Embryonic facial prominence (tissue), 1 donor: ENCODE results near the gene TMEM63B.
A peak's percentile ranks its signal among the peaks of the same experiment; 100 is the strongest.
"Not testable (repeated sequence)": the region's sequence is repeated elsewhere in the genome, so short reads cannot be mapped to it uniquely, and the experiment has no call there.

Source experiments
- DNase-seq: peaks from one replicate; pipeline ENCODE4 v3.0.0-alpha.2; 2016; ENCODE audit errors: extremely low spot score

TMEM63B gene

DNA sequence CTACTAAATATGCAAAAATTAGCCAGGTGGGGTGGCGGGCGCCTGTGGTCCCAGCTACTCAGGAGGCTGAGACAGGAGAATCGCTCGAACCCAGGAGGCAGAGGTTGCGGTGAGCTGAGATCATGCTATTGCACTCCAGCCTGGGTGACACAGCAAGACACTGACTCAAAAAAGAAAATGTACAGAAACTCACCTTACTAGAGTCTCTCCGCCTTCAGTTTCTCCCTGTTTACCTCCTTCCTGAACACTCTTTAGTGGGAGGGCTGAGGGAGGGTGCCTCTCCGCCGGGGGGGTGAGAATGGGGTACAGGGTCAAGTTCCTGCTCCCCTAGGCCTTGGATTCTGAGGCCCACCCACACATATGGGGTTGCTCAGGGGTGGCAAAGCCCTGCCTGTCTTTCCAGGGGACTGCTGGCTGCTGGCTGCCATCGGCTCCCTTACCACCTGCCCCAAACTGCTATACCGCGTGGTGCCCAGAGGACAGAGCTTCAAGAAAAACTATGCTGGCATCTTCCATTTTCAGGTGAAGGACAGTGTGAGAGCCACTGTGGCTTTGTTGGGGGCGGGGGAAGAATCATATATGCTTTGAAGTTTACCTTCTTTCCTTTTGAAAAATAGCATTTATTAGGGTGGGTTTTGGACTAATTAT lies 44.7 kb downstream of the TMEM63B start:
- no peak for DNase-seq

DNA sequence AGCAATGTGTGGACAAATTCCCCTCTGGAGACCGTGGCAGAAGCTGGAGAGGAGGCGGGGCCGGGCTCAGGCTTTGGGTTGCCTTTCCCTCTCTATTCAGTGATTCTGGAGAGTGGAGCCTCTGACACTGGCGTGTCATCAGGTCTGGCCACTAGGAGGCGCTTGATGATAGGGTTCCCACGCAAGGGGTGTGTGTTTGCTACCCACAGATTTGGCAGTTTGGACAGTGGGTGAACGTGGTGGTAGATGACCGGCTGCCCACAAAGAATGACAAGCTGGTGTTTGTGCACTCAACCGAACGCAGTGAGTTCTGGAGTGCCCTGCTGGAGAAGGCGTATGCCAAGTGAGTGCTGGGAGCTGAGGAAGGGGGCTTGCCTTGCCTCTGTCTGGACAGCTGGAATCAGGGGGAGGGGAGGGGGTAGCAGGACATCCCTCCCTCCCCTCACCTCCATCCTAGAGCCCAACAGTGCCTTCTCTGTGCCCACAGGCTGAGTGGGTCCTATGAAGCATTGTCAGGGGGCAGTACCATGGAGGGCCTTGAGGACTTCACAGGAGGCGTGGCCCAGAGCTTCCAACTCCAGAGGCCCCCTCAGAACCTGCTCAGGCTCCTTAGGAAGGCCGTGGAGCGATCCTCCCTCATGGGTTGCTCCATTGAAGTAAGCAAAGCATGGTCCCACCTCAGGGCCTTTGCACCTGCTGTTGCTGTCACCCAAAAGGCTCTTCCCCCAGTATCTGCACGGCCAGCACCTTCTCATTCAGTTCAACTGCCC lies 45.6 kb downstream of the TMEM63B start:
- peak; percentile 34 for DNase-seq

DNA sequence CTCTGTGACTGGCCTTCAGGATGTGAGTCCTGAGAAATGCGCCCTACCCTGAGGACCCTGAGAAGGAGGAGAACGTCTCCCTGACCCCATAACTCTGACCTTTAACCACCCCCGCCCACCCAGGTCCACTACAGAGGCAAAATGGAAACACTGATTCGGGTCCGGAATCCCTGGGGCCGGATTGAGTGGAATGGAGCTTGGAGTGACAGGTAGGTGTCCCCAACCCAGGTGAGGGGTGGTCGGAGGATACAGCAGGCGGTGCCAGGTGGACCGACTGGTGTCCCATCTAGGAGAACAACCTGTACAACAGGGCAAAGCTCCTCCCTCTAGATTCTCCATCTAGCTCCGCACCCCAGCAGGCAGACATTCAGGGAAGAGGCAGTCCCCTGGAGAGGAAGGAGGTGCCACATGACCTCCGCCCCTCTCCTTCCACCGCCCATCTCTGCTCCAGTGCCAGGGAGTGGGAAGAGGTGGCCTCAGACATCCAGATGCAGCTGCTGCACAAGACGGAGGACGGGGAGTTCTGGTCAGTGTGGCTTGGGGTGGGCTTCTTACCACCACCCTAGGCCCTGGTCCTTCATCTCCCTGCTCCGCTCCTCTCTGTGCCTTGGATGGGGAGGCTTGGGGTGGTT lies 48.9 kb downstream of the TMEM63B start:
- no peak for DNase-seq

DNA sequence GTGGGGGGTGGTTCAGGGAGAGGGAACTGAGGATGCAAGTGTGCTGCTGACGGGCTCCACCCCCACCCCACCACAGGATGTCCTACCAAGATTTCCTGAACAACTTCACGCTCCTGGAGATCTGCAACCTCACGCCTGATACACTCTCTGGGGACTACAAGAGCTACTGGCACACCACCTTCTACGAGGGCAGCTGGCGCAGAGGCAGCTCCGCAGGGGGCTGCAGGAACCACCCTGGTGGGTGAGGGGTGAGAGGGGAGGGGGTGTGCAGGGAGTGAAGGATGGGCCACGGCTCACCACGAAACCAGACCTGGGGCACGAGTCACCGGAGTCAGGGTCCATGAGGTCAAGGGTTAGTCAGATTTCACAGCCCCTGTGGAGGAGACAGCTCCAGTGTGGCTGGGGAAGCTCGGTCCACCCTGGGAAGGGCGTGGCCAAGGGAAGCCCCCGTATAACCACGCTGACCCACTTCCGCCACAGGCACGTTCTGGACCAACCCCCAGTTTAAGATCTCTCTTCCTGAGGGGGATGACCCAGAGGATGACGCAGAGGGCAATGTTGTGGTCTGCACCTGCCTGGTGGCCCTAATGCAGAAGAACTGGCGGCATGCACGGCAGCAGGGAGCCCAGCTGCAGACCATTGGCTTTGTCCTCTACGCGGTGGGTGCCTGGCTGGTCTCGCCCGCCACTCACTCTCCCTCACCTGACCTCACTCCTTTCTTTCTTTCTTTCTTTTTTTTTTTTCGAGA lies 49.6 kb downstream of the TMEM63B start:
- no peak for DNase-seq

DNA sequence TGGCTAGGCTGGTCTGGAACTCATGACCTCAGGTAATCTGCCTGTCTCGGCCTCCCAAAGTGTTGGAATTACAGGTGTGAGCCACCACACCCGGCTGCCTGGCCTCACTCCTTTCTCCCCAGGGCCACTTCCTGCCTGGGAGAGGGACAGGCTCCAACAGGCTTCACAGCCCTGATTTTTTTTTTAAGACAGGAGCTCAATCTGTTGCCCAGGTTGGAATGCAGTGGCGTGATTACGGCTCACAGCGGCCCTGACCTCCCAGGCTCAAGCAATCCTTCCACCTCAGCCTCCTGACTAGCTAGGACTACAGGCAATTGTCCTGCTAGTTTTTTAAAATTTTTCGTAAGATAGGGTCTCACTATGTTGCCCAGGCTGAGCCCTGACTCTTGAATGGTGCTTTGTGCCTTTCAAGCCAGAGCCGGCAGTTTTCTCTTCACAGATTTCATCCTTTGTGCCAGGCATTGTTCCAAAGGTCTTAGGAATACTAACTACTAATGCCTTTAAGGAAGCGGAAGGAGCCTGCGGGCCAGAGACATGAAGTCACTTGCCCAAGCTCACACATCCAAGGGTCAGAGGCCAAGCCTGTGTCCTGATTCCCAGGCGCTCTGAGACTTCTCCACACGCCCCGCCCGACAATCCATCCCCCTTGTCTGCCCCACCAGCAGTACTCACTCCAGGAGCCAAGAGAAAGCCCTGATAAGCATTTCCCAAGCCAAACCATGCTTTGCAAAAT lies 50.5 kb downstream of the TMEM63B start:
- DNase-seq = no peak

DNA sequence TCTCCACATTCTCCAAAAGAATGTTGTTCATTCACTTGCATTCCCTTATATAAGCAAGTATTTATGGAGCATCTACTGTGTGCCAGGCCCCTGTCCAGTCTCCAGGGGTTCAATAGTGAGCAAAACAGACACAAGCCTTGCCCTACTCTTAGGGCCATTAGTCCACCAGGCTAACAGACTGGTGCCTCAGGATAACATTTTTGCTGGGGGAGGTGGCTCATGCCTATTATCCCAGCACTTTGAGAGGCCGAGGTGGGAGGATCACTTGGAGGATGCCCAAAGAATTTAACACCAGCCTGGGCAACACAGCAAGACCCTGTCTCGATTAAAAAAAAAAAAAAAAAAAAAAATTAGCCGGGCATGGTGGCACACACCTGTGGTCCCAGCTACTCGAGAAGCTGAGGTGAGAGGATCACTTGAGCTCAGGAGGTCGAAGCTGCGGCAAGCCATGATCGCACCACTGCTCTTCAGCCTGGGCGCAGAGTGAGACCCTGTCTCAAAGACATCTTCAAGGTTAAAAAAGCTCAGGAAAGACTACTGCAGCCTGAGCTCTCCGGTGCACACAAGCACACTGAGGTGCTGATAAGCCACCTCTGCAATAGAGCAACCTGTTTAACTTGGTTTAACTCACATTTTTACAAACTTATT lies 51.2 kb downstream of the TMEM63B start:
- no peak for DNase-seq

DNA sequence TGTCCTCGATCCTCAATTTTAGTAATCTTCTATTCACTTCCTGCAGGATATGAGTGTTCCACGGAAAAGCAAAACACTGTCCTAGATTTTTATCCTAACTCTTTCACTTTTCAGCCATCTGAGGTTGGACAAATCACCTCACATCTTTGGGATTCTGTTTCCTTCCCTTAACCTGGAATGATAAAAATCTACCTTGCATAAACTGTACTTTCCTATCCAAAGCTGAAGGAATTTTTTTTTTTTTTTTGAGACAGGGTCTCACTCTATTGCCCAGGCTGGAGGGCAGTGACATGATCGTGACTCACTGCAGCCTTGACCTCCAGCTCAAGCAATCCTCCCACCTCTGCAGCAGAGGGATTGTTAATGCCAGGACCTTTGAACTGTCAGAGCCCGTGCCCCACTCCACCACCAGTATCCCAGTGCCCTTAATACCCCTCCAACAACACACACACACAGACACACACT lies 51.8 kb downstream of the TMEM63B start:
- no peak for DNase-seq

DNA sequence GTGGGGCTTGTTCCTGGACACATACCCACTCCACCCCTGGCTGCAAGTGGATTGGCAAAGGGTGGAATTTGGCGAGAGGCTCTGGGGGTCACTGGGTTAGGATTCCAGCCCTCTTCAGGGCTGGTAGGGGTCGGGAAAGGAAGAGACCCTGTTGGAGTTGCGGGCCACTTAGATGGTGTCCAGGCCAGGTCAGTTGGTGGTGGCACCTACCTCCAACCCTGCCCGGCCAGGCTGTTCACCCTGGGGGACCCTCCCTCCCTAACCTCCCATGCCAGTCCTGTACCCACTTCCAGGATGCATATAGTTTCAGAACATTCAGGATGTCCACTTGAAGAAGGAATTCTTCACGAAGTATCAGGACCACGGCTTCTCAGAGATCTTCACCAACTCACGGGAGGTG lies 52.3 kb downstream of the TMEM63B start:
- no peak for DNase-seq

DNA sequence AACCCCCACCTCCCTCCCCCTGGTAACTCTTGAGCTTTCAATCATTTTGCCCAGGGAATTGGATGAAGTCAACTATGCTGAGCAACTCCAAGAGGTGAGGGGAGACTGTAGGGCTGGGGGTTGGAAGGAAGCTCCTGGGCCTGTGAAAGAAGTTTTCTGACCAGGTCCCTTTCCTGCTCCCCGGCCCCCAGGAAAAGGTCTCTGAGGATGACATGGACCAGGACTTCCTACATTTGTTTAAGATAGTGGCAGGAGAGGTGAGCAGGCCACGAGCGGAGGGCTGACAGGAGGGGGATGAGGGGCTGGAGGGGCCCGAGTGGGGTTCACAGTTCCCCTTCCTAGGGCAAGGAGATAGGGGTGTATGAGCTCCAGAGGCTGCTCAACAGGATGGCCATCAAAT lies 53.1 kb downstream of the TMEM63B start:
- no peak for DNase-seq

DNA sequence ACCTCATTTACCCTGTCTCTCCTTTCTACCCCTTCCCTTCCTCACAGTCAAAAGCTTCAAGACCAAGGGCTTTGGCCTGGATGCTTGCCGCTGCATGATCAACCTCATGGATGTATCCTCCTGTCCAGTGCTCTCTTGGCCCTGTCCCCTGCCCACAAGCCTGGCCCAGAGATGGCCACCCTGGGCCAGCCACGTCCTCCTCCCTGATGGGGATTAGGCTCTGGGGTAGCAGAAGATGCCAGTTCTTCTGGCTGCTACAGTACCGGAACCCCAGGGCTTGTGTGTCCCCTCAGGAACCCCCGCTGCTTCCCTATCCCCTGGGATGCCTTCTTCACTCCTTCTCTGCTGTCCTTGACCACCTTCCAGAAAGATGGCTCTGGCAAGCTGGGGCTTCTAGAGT lies 53.5 kb downstream of the TMEM63B start:
- DNase-seq = no peak

DNA sequence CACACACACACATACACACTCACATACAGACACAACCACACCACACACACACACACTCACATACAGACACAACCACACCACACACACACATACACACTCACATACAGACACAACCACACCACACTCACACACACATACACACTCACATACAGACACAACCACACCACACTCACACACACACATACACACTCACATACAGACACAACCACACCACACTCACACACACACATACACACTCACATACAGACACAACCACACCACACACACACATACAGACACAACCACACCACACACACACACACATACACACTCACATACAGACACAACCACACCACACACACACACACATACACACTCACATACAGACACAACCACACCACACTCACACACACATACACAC lies 54.4 kb downstream of the TMEM63B start:
- not testable (repeated sequence) for DNase-seq

DNA sequence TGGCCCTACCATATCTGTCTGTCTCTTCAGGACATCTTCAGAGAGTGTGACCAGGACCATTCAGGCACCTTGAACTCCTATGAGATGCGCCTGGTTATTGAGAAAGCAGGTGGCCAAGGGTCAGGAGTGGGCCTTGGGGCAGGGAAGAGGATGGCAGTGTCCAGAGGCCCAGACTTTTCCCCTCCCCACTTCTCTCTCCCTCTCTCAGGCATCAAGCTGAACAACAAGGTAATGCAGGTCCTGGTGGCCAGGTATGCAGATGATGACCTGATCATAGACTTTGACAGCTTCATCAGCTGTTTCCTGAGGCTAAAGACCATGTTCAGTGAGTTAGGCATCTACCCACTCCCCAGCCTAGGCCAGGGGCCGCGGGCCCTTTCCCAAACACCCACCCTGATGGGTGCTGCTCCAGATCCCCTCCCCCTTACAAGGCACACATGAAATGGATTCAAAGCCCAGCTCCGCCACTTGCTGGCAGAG lies 55.6 kb downstream of the TMEM63B start:
- no peak for DNase-seq

DNA sequence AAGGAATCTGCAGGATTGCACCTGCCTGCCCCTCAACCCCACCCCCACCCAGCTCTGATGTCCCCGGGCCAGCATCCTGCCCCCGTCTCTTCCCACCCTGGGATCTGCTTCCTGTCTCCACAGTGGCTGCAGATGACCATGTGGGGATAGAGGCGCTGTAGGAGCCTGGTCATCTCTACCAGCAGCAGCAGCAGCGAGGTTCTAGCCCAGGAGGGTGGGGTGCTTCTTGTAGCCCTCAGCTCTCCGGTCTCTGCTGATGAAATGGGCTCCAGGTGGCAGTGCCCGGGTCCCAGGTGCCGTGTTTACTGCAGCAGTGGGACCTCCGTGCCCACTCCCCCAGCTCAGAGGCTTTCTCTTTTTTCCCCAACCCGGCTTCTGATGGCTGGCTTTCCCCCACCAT lies 56.4 kb downstream of the TMEM63B start:
- DNase-seq = no peak

DNA sequence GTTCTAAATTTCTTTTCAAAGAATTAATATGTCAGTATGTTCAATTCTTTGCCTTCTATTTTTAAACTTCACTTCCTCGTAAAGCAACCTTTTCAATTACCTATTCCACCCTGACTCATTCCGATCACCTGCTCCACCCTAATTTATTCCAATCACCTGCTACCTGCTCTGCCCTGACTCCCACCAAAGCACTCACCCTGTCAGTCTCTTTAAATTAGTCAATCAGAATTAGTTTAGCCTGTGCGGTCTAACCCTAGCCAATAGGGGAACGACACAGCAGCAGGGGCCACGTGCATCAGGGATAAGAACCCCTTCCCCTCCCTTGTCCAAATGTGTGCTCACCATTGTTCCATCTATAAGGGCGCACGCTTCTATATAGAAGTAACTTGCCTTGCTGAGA lies 58.0 kb downstream of the TMEM63B start:
- not testable (repeated sequence) for DNase-seq

DNA sequence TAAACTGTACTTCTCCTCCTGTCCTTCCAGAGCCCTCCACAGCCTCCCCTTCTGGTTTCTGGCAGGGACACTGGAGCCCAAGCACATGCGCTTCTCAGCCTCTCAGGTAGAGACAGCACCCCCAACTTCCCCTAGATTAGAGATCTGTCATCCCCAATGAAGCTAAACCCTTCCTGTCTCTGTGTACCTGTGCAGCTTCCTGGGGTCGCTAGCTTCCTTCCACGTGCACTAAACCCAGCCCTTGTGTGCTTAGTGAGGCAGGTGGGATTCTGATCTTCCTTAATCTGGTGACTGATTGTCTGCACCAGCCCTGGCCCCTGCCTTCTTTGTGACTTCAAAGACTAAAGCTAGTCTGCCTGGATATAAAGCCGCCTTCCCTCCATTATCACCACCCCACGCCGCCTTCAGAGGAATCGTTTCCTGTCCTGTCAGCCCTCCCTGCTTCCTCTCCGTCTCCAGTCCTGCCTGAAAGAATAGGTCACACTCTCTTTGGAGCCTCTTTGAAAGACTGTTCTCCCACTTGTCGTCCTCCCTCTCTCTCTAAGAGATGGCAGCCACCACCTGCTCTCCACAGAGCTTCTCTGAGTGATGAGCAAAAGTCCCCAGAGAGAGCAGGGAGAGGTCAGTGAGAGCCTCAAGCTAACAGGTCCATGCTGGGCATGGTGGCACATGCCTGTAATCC lies 58.7 kb downstream of the TMEM63B start:
- no peak for DNase-seq

DNA sequence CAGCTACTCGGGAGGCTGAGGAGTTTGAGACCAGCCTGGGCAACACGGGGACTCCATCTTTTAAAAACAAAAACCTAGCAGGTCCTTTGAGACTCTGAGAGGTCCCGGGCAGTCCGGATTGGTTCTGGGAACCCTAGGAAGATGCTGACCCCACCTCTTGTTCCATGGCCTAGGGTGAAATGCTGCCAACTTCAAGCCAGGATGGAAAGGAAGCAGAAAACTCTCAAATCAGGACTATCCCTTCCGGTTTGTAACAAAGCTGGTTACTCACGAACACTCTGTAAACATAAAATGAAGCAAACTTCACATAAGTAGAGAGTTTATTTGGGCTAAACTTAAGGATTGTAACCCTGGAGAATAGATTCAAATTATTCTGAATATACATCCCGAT lies 59.3 kb downstream of the TMEM63B start:
- DNase-seq = no peak

DNA sequence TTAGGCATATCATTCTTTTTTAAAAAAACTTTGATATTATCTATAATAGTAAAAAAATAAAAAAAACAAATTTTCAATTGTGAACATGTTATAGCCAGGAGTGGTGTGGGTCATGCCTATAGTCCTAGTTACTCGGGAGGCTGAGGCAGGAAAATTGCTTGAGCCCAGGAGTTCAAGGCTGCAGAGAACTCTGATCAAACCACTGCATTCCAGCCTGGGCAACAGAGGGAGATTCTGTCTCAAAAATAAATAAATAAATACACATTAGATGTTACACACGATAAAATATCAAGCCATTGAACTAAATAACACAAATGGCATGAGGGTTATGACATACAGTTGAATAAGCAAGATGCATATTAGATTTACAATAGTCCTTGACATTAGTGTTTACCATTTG lies 61.5 kb downstream of the TMEM63B start:
- no peak for DNase-seq

DNA sequence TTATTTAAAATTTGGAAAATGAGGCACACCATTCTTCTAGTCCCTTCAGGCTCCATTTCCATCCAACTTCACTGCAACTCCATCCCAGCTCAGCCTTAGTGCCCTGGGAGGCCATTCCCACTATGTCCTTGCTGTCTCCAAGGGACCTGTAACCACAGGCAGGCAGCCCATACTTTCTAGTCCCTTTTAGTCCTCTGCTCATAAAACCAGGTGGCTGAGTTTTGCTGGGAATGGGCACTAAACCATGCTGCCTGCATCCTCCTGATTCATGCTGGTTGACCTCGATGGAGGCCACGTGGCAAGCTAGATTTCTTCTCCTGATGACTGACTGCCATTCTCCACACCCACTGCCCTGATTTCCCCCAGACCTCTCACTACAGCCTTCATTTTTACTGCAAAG lies 61.9 kb downstream of the TMEM63B start:
- no peak for DNase-seq

DNA sequence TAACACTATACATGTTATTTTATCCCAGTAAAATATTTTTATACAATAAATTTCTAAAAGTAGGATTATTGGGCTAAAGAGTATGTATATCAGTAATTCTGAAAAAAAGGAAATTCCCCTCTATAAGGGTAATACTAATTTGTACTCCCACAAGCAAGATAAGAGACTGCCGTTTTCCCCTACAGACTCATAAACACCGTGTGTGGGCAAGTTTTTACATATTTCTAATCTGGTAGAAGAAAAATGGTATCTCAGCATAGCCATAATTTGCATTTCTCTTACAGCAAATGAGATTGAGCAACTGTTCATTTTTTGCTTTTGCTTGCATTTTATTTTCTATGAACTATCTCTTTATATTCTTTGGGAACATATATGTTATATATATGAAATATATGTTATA lies 63.4 kb downstream of the TMEM63B start:
- no peak for DNase-seq

DNA sequence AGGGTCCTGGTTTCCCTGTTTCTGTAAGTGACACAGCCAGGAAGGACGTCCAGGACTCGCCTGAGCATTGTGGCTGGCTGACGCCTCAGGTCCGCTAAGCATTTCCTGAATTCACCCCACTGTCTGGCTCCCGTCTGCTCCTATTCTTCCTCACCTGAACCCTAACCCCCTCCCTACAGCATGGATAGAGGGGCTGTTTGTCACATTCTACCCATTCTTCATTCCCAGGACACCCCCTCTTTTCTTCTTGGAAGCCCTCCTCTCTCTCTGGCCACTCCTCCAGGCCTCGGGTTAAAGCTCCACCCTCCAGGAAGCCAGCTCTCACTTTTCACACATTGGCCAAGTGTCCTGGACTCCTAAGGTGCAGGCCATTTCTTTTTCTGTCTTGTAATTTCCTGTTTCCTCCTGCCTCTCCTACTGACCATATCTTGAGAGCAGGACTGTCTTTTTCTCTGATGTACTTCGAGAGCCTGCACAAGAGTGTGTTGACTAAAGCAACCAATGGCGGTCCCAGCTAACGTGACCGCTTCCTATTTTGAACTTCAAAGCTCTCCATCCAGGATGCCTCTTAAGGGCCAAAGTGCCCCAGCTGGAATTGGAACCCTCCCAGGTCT lies 65.2 kb downstream of the TMEM63B start:
- no peak for DNase-seq
